Lower lobe of right lung (tissue), 2 donors: Measurements from ENCODE around the gene UTF1. TPM values are rescaled to one million over a fixed set of nuclear protein-coding genes. Genes with fewer than 3 reads are reported as not detected.

ENCODE experiments used
- ATAC-seq, 2 donors: fragments of 200-7000 bp; cut with Tn5 transposase; one replicate each; pipeline ENCODE4 v1.9.1; 2020 to 2022; ENCODE audit warnings: mild to moderate bottlenecking in 2 of 2, moderate library complexity in 2 of 2
- DNase-seq: peaks from one replicate; pipeline ENCODE4 v3.0.0-alpha.2; 2020
- H3K27ac ChIP-seq: fragments of 200-600 bp; one replicate; pipeline ENCODE4 v1.8.0; 2022
- H3K27me3 ChIP-seq: fragments of 200-600 bp; one replicate; pipeline ENCODE4 v1.8.0; 2022; ENCODE audit warnings: low read depth
- H3K36me3 ChIP-seq: fragments of 200-600 bp; one replicate; pipeline ENCODE4 v1.8.0; 2022; ENCODE audit warnings: mild to moderate bottlenecking
- H3K4me1 ChIP-seq: fragments of 200-600 bp; one replicate; pipeline ENCODE4 v1.8.0; 2022
- H3K4me3 ChIP-seq: fragments of 200-600 bp; one replicate; pipeline ENCODE4 v1.8.0; 2022; ENCODE audit warnings: mild to moderate bottlenecking
- H3K9me3 ChIP-seq: fragments of 200-600 bp; one replicate; pipeline ENCODE4 v1.8.0; 2022
- CTCF ChIP-seq: fragments of 200-600 bp; IDR thresholded peaks from one replicate; pipeline ENCODE4 v1.8.0; 2022; ENCODE audit warnings: antibody characterized with exemption, mild to moderate bottlenecking
- intact Hi-C: fragments of 100-400 bp; cut with DNase I; formaldehyde crosslinking; loops from one replicate; pipeline ENCODE4 v1.11.0; 2022
- total RNA-seq: library from RNA; stranded (reverse); fragmentation: NEBNext Ultra II Directional; extraction: Animal tissue kit (Norgen Biotek cat#: 25700); gene quantifications from one replicate; pipeline ENCODE4 v1.2.1, GENCODE V29; 2021
- donor health status: DM: no; HTN: yes; CAD: no; lungs with severe emphysema.

The UTF1 gene
- total RNA-seq, 1 donor from 2014 or later: not detected

DNA sequence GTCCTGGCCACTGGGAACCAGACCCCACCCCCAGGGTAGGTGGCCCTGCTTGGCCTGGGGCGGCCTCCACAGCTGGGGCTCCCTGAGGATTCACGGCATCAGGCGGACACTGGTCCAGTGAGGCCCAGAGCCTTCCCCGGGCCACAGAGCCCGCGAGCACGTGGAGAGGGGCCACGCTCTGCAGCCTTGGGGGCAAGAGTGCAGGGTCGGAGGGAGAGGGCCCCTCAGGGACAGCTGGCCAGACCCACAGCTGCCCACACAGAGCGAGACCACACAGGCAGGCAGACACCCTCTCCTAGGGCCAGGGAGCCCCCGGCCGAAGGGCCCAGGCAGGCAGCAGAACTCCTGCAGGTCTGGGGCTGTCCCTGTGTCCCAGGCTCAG, 18.3 kb downstream of the UTF1 start:
- Histone ChIP-seq H3K9me3 (no peaks in the 10 kb centered on the region), H3K36me3 (no peaks in the 10 kb centered on the region), H3K27me3 (peaks cover 23% of the 10 kb centered on the region), H3K4me1 (no peaks in the 10 kb centered on the region), H3K4me3 (no peak overlapping the region), H3K27ac (no peak overlapping the region)
- ATAC-seq: no peak
- DNase-seq: no peak
- intact Hi-C loops: no loop called here
- TF ChIP-seq CTCF: no peak

GRCh38 chr10:133249094-133249780, 19.2 kb downstream of the UTF1 start:
- H3K4me1 ChIP-seq: no peaks in the 10 kb centered on the region
- peaks cover 16% of the 10 kb centered on the region for H3K27me3 ChIP-seq
- H3K27ac ChIP-seq: no peak overlapping the region
- ATAC-seq (no peak), DNase-seq (no peak)
- no peaks in the 10 kb centered on the region for H3K9me3 ChIP-seq
- intact Hi-C loops: no loop called here
- no peak for TF ChIP-seq CTCF
- H3K36me3 ChIP-seq: no peaks in the 10 kb centered on the region
- no peak overlapping the region for H3K4me3 ChIP-seq

DNA sequence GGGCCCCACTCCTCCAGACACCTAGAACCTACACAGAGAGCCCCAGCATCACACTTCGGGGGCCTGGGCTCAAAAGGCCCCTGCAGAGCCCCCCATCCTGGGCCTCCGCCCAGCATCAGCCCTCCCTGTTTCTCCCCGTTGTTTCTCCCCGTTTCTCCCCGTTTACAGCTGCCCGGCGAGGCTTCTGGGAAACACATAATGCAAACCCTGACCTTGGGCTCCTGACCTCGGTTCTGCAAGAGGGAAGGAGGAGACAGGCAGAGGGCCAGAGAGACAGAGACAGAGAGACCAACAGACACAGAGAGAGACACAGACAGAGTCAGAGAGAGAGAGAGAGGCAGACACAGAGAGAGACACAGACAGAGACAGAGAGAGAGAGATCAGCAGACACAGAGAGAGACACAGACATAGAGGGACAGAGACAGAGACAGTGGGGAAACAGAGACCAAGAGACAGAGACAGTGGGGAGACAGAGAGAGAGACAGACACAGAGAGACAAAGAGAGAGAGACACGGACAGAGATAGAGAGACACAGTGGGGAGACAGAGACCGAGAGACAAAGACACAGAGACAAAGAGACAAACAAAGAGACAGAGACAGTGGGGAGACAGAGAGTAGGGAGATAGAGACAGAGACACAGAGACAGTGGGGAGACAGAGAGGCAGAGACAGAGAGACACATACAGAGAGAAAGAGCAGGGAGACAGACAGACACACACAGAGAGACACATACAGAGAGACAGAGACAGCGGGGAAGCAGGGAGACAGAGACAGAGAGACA, 20.1 kb downstream of the UTF1 start:
- Histone ChIP-seq H3K4me1 (no peaks in the 10 kb centered on the region), H3K27ac (no peak overlapping the region), H3K27me3 (peaks cover 9% of the 10 kb centered on the region), H3K36me3 (no peaks in the 10 kb centered on the region), H3K9me3 (no peaks in the 10 kb centered on the region), H3K4me3 (no peak overlapping the region)
- intact Hi-C loops: no loop called here
- no peak for TF ChIP-seq CTCF
- DNase-seq (no peak), ATAC-seq (no peak)

- intact Hi-C loops: no loop called here
- no peaks in the 10 kb centered on the region for H3K9me3 ChIP-seq
- no peak for TF ChIP-seq CTCF
- H3K4me1 ChIP-seq: no peaks in the 10 kb centered on the region
- H3K27ac ChIP-seq: no peak overlapping the region
- no peak for DNase-seq
- H3K4me3 ChIP-seq: no peak overlapping the region
- H3K36me3 ChIP-seq: no peaks in the 10 kb centered on the region
- no peak for ATAC-seq
- no peaks in the 10 kb centered on the region for H3K27me3 ChIP-seq
Observed at GRCh38 chr10:133251388-133252222, 21.6 kb downstream of the UTF1 start.

- intact Hi-C loops: no loop called here
- Histone ChIP-seq H3K27ac (no peak overlapping the region), H3K4me3 (no peak overlapping the region), H3K27me3 (no peaks in the 10 kb centered on the region), H3K9me3 (no peaks in the 10 kb centered on the region), H3K36me3 (no peaks in the 10 kb centered on the region), H3K4me1 (peaks cover 4% of the 10 kb centered on the region)
- no peak for TF ChIP-seq CTCF
- ATAC-seq (no peak), DNase-seq (no peak)
Observed at GRCh38 chr10:133252223-133252552, 22.2 kb downstream of the UTF1 start.
